ENCODE data around the gene MZF1. TPM values are rescaled to one million over a fixed set of nuclear protein-coding genes. Genes with fewer than 3 reads are reported as not detected.

MZF1 gene
- total RNA-seq, 1 experiment from 2014 or later = 25.9 TPM

GRCh38 chr19:58560007-58560887 is 12.9 kb downstream of the MZF1 start:
- Histone ChIP-seq H3K4me3 (ENCODE audit: low read depth in 2 of 2, low read length in 2 of 2) (peak overlapping the region; percentile 66 to 77), H3K36me3 (ENCODE audit: control insufficient read depth, insufficient read depth, low read length) (no peaks in the 10 kb centered on the region), H3K27me3 (ENCODE audit: control insufficient read depth, insufficient read depth, low read length) (no peaks in the 10 kb centered on the region), H3K4me1 (ENCODE audit: control insufficient read depth, insufficient read depth, low read length) (peaks cover 31% of the 10 kb centered on the region), H3K9me3 (ENCODE audit: control insufficient read depth, insufficient read depth, low read depth, low read length) (no peaks in the 10 kb centered on the region), H3K27ac (ENCODE audit: low read length) (peak overlapping the region; percentile 100)
- DNase-seq (ENCODE audit: low read depth, low spot score) (no peak), ATAC-seq (no peak)
- TSS peak; percentile 80 for BruUV-seq (replicated peaks)
- POLR2A ChIA-PET = interaction anchor here (0.5 to 1.0 kb wide), 4 partner anchors 14 to 790 kb away, joined by 3 to 23 read pairs (median 7); no protein-coding TSS in a partner anchor
- in situ Hi-C loops (cut with HindIII; ENCODE audit: low pct_unique_long_range_greater_than_20kb, low sequenced_read_pairs) = no loop called here
- intact Hi-C loops (cut with micrococcal nuclease; ENCODE audit: unreplicated experiment) = no loop called here
- TF ChIP-seq POLR2AphosphoS5 (IDR thresholded peaks at IDR 0.05; ENCODE audit: low read depth, low read length) = no peak; the same call in 1 of the 2 replicates
- TF ChIP-seq SIN3A (IDR thresholded peaks at IDR 0.05; ENCODE audit: borderline replicate concordance, insufficient read depth, low read depth, low read length) = no peak
- TF ChIP-seq TCF7L2 (IDR thresholded peaks at IDR 0.05; ENCODE audit: low read depth, low read length) = no peak
- TF ChIP-seq REST (IDR thresholded peaks at IDR 0.05; ENCODE audit: insufficient read depth in 1 of 2, low read depth in 2 of 2, low read length in 1 of 2) = no peak
- TF ChIP-seq CTCF (IDR thresholded peaks at IDR 0.05) = no peak
- CTCF ChIA-PET = interaction anchor here (0.8 kb wide), 1 partner anchor 40 kb away, joined by 3 read pairs; the partner anchor contains the start of gene ZBTB45

- in situ Hi-C loops (cut with HindIII; ENCODE audit: low pct_unique_long_range_greater_than_20kb, low sequenced_read_pairs) = no loop called here
- Histone ChIP-seq H3K4me1 (ENCODE audit: control insufficient read depth, insufficient read depth, low read length) (peaks cover 32% of the 10 kb centered on the region), H3K27ac (ENCODE audit: low read length) (peak overlapping the region; percentile 100), H3K27me3 (ENCODE audit: control insufficient read depth, insufficient read depth, low read length) (no peaks in the 10 kb centered on the region), H3K4me3 (ENCODE audit: low read depth in 2 of 2, low read length in 2 of 2) (peak overlapping the region; percentile 66 to 77), H3K36me3 (ENCODE audit: control insufficient read depth, insufficient read depth, low read length) (no peaks in the 10 kb centered on the region; the same call in 1 of the 2 replicates), H3K9me3 (ENCODE audit: control insufficient read depth, insufficient read depth, low read depth, low read length) (no peaks in the 10 kb centered on the region)
- intact Hi-C loops (cut with micrococcal nuclease; ENCODE audit: unreplicated experiment) = no loop called here
- DNase-seq (ENCODE audit: low read depth, low spot score) = peak; percentile 78
- no TSS peak for BruUV-seq (replicated peaks)
- peak; percentile 63 for ATAC-seq
- POLR2A ChIA-PET = interaction anchor here (0.5 to 1.0 kb wide), 5 partner anchors 15 to 789 kb away, joined by 3 to 23 read pairs (median 3); no protein-coding TSS in a partner anchor
- CTCF ChIA-PET = interaction anchor here (0.5 to 0.8 kb wide), 2 partner anchors 39 to 51 kb away, joined by 3 read pairs; partner anchors contain the start of gene ZBTB45
- TF ChIP-seq SIN3A (IDR thresholded peaks at IDR 0.05; ENCODE audit: borderline replicate concordance, insufficient read depth, low read depth, low read length) = no peak
- TF ChIP-seq POLR2AphosphoS5 (IDR thresholded peaks at IDR 0.05; ENCODE audit: low read depth, low read length) = peak; percentile 75
Observed at GRCh38 chr19:58559275-58560006, 13.7 kb downstream of the MZF1 start.

Data from Panc1 (cell line).